ENCODE measurements around the gene CYP51A1. TPM values are rescaled to one million over a fixed set of nuclear protein-coding genes. Genes with fewer than 3 reads are reported as not detected.
"Not testable (repeated sequence)": the region's sequence is repeated elsewhere in the genome, so short reads cannot be mapped to it uniquely, and the experiment has no call there.

The CYP51A1 gene
- total and polyA plus RNA-seq, 7 experiments from 2014 or later = 12.2 to 36.6 (median 15.3) TPM

GRCh38 chr7:92088266-92088665 is 46.0 kb downstream of the CYP51A1 start:
- CTCF ChIA-PET = no interaction called here
- DNase-seq (no peak), ATAC-seq (no peak)
- Histone ChIP-seq H3K9me3 (ENCODE audit: control insufficient read depth in 2 of 3, low read length in 3 of 3) (no peaks in the 10 kb centered on the region), H3K36me3 (ENCODE audit: control insufficient read depth in 2 of 3, insufficient read depth in 3 of 3, low read length in 3 of 3) (peaks cover 0 to 58% (median 26%) of the 10 kb centered on the region in 3 experiments), H3K27me3 (ENCODE audit: control insufficient read depth in 2 of 2, insufficient read depth in 2 of 2, low read length in 2 of 2) (no peaks in the 10 kb centered on the region), H3K4me1 (ENCODE audit: control insufficient read depth in 2 of 2, insufficient read depth in 2 of 2, low read length in 2 of 2) (no peaks in the 10 kb centered on the region), H3K4me3 (ENCODE audit: low read length) (no peak overlapping the region), H3K27ac (ENCODE audit: low read depth, low read length) (no peak overlapping the region)
- intact Hi-C loops (cut with micrococcal nuclease) = no loop called here
- POLR2A ChIA-PET = no interaction called here
- Mint-ChIP-seq H3K36me3 (peaks cover under 1 to 69% (median 59%) of the 10 kb centered on the region in 5 donors), H3K9me3 (no peaks in the 10 kb centered on the region), H3K27ac (peak overlapping the region in 1 of 9 donors; percentile 73), H3K4me1 (no peaks in the 10 kb centered on the region), H3K4me3 (no peak overlapping the region), H3K27me3 (no peaks in the 10 kb centered on the region)

- CTCF ChIA-PET = not testable (repeated sequence)
Measured at GRCh38 chr7:92083922-92084321, 50.4 kb downstream of the CYP51A1 start.

GRCh38 chr7:92076509-92076908 is 57.8 kb downstream of the CYP51A1 start:
- no peak overlapping the region for H3K27ac ChIP-seq (ENCODE audit: low read depth, low read length)
- H3K4me3 ChIP-seq (ENCODE audit: low read length) = no peak overlapping the region
- POLR2A ChIA-PET = no interaction called here
- peaks cover 0 to 18% (median 5%) of the 10 kb centered on the region in 3 experiments for H3K36me3 ChIP-seq (ENCODE audit: control insufficient read depth in 2 of 3, insufficient read depth in 3 of 3, low read length in 3 of 3)
- no peak for DNase-seq
- CTCF ChIA-PET = no interaction called here
- Mint-ChIP-seq H3K36me3 (peaks cover 8 to 48% (median 37%) of the 10 kb centered on the region in 5 donors), H3K27me3 (no peaks in the 10 kb centered on the region), H3K27ac (peak overlapping the region in 1 of 9 donors; percentile 25), H3K4me3 (no peak overlapping the region), H3K9me3 (no peaks in the 10 kb centered on the region), H3K4me1 (peaks cover 0 to 8% (median 0%) of the 10 kb centered on the region in 7 donors)
- H3K4me1 ChIP-seq (ENCODE audit: control insufficient read depth in 2 of 2, insufficient read depth in 2 of 2, low read length in 2 of 2) = no peaks in the 10 kb centered on the region
- no peaks in the 10 kb centered on the region for H3K27me3 ChIP-seq (ENCODE audit: control insufficient read depth in 2 of 2, insufficient read depth in 2 of 2, low read length in 2 of 2)
- intact Hi-C loops (cut with micrococcal nuclease) = no loop called here
- ATAC-seq = no peak
- H3K9me3 ChIP-seq (ENCODE audit: control insufficient read depth in 2 of 3, low read length in 3 of 3) = no peaks in the 10 kb centered on the region

More at GRCh38 chr7:92083922-92084321, 50.4 kb downstream of the CYP51A1 start:
- H3K27me3 ChIP-seq (ENCODE audit: control insufficient read depth in 2 of 2, insufficient read depth in 2 of 2, low read length in 2 of 2); H3K27ac ChIP-seq (ENCODE audit: low read depth, low read length); H3K4me1 Mint-ChIP-seq; POLR2A ChIA-PET; H3K4me3 ChIP-seq (ENCODE audit: low read length); DNase-seq; H3K4me3 Mint-ChIP-seq; H3K9me3 ChIP-seq (ENCODE audit: control insufficient read depth in 2 of 3, low read length in 3 of 3); H3K4me1 ChIP-seq (ENCODE audit: control insufficient read depth in 2 of 2, insufficient read depth in 2 of 2, low read length in 2 of 2); ATAC-seq; intact Hi-C loops (cut with micrococcal nuclease); H3K27ac Mint-ChIP-seq; H3K9me3 Mint-ChIP-seq; H3K27me3 Mint-ChIP-seq: not testable (repeated sequence)
- peaks cover 12 to 64% (median 54%) of the 10 kb centered on the region in 5 donors for H3K36me3 Mint-ChIP-seq
- peaks cover 6 to 59% (median 24%) of the 10 kb centered on the region in 3 experiments for H3K36me3 ChIP-seq (ENCODE audit: control insufficient read depth in 2 of 3, insufficient read depth in 3 of 3, low read length in 3 of 3)

- Mint-ChIP-seq H3K27me3 (no peaks in the 10 kb centered on the region), H3K4me3 (no peak overlapping the region), H3K36me3 (peaks cover 13 to 55% (median 40%) of the 10 kb centered on the region in 5 donors), H3K27ac (no peak overlapping the region), H3K9me3 (no peaks in the 10 kb centered on the region), H3K4me1 (peaks cover 0 to 9% (median 0%) of the 10 kb centered on the region in 7 donors)
- H3K4me1 ChIP-seq (ENCODE audit: control insufficient read depth in 2 of 2, insufficient read depth in 2 of 2, low read length in 2 of 2) = no peaks in the 10 kb centered on the region
- H3K36me3 ChIP-seq (ENCODE audit: control insufficient read depth in 2 of 3, insufficient read depth in 3 of 3, low read length in 3 of 3) = peaks cover 0 to 22% (median 5%) of the 10 kb centered on the region in 3 experiments
- H3K9me3 ChIP-seq (ENCODE audit: control insufficient read depth in 2 of 3, low read length in 3 of 3) = no peaks in the 10 kb centered on the region
- no peak for DNase-seq
- no peak overlapping the region for H3K27ac ChIP-seq (ENCODE audit: low read depth, low read length)
- no peaks in the 10 kb centered on the region for H3K27me3 ChIP-seq (ENCODE audit: control insufficient read depth in 2 of 2, insufficient read depth in 2 of 2, low read length in 2 of 2)
- no peak for ATAC-seq
- intact Hi-C loops (cut with micrococcal nuclease) = no loop called here
- CTCF ChIA-PET = no interaction called here
- POLR2A ChIA-PET = no interaction called here
- H3K4me3 ChIP-seq (ENCODE audit: low read length) = no peak overlapping the region
Measured at GRCh38 chr7:92075455-92076158, 58.7 kb downstream of the CYP51A1 start.

GRCh38 chr7:92072708-92073107 is 61.6 kb downstream of the CYP51A1 start:
- H3K27me3 ChIP-seq (ENCODE audit: control insufficient read depth in 2 of 2, insufficient read depth in 2 of 2, low read length in 2 of 2) = no peaks in the 10 kb centered on the region
- ChIA-PET CTCF (no interaction called here), POLR2A (no interaction called here)
- intact Hi-C loops (cut with micrococcal nuclease) = no loop called here
- no peaks in the 10 kb centered on the region for H3K4me1 ChIP-seq (ENCODE audit: control insufficient read depth in 2 of 2, insufficient read depth in 2 of 2, low read length in 2 of 2)
- no peak overlapping the region for H3K4me3 ChIP-seq (ENCODE audit: low read length)
- ATAC-seq (no peak), DNase-seq (no peak)
- no peaks in the 10 kb centered on the region for H3K9me3 ChIP-seq (ENCODE audit: control insufficient read depth in 2 of 3, low read length in 3 of 3)
- peaks cover 0 to 27% (median under 1%) of the 10 kb centered on the region in 3 experiments for H3K36me3 ChIP-seq (ENCODE audit: control insufficient read depth in 2 of 3, insufficient read depth in 3 of 3, low read length in 3 of 3)
- H3K4me3 Mint-ChIP-seq = no peak overlapping the region
- H3K36me3 Mint-ChIP-seq = peaks cover 4 to 56% (median 39%) of the 10 kb centered on the region in 5 donors
- peaks cover 0 to 8% (median 0%) of the 10 kb centered on the region in 7 donors for H3K4me1 Mint-ChIP-seq
- no peak overlapping the region for H3K27ac ChIP-seq (ENCODE audit: low read depth, low read length)
- no peaks in the 10 kb centered on the region for H3K27me3 Mint-ChIP-seq
- H3K27ac Mint-ChIP-seq = no peak overlapping the region
- H3K9me3 Mint-ChIP-seq = no peaks in the 10 kb centered on the region

GRCh38 chr7:92072121-92072520 is 62.2 kb downstream of the CYP51A1 start:
- POLR2A ChIA-PET = no interaction called here
- H3K36me3 Mint-ChIP-seq = peaks cover 9 to 56% (median 42%) of the 10 kb centered on the region in 5 donors

GRCh38 chr7:92071032-92071431 is 63.2 kb downstream of the CYP51A1 start:
- CTCF ChIA-PET = no interaction called here
- H3K4me1 Mint-ChIP-seq = peaks cover 0 to 8% (median 0%) of the 10 kb centered on the region in 7 donors

More at GRCh38 chr7:92072121-92072520, 62.2 kb downstream of the CYP51A1 start:
- CTCF ChIA-PET = no interaction called here
- intact Hi-C loops (cut with micrococcal nuclease) = no loop called here
- ATAC-seq (no peak), DNase-seq (no peak)
- H3K36me3 ChIP-seq (ENCODE audit: control insufficient read depth in 2 of 3, insufficient read depth in 3 of 3, low read length in 3 of 3) = peaks cover 0 to 27% (median 6%) of the 10 kb centered on the region in 3 experiments
- no peaks in the 10 kb centered on the region for H3K27me3 Mint-ChIP-seq
- no peak overlapping the region for H3K4me3 ChIP-seq (ENCODE audit: low read length)
- H3K4me1 Mint-ChIP-seq = peaks cover 0 to 8% (median 0%) of the 10 kb centered on the region in 7 donors
- H3K27ac Mint-ChIP-seq = peak overlapping the region in 1 of 9 donors; percentile 44
- H3K9me3 Mint-ChIP-seq = no peaks in the 10 kb centered on the region
- H3K4me3 Mint-ChIP-seq = no peak overlapping the region
- no peaks in the 10 kb centered on the region for H3K9me3 ChIP-seq (ENCODE audit: control insufficient read depth in 2 of 3, low read length in 3 of 3)
- no peaks in the 10 kb centered on the region for H3K27me3 ChIP-seq (ENCODE audit: control insufficient read depth in 2 of 2, insufficient read depth in 2 of 2, low read length in 2 of 2)
- no peak overlapping the region for H3K27ac ChIP-seq (ENCODE audit: low read depth, low read length)
- H3K4me1 ChIP-seq (ENCODE audit: control insufficient read depth in 2 of 2, insufficient read depth in 2 of 2, low read length in 2 of 2) = no peaks in the 10 kb centered on the region

More at GRCh38 chr7:92071032-92071431, 63.2 kb downstream of the CYP51A1 start:
- H3K27ac Mint-ChIP-seq = peak overlapping the region in 1 of 9 donors; percentile 9
- Histone ChIP-seq H3K9me3 (ENCODE audit: control insufficient read depth in 2 of 3, low read length in 3 of 3) (no peaks in the 10 kb centered on the region), H3K36me3 (ENCODE audit: control insufficient read depth in 2 of 3, insufficient read depth in 3 of 3, low read length in 3 of 3) (peaks cover 0 to 32% (median 6%) of the 10 kb centered on the region in 3 experiments), H3K4me1 (ENCODE audit: control insufficient read depth in 2 of 2, insufficient read depth in 2 of 2, low read length in 2 of 2) (no peaks in the 10 kb centered on the region), H3K27ac (ENCODE audit: low read depth, low read length) (no peak overlapping the region), H3K27me3 (ENCODE audit: control insufficient read depth in 2 of 2, insufficient read depth in 2 of 2, low read length in 2 of 2) (no peaks in the 10 kb centered on the region), H3K4me3 (ENCODE audit: low read length) (no peak overlapping the region)
- POLR2A ChIA-PET = interaction anchor here (0.6 kb wide), 1 partner anchor 204 kb away, joined by 3 read pairs; no protein-coding TSS in a partner anchor
- DNase-seq (no peak), ATAC-seq (no peak)
- no peak overlapping the region for H3K4me3 Mint-ChIP-seq
- intact Hi-C loops (cut with micrococcal nuclease) = no loop called here
- H3K27me3 Mint-ChIP-seq = no peaks in the 10 kb centered on the region
- H3K9me3 Mint-ChIP-seq = no peaks in the 10 kb centered on the region
- peaks cover 15 to 63% (median 47%) of the 10 kb centered on the region in 5 donors for H3K36me3 Mint-ChIP-seq
